ENCODE data around the gene DPT.

- TF ChIP-seq, protein P1, sequence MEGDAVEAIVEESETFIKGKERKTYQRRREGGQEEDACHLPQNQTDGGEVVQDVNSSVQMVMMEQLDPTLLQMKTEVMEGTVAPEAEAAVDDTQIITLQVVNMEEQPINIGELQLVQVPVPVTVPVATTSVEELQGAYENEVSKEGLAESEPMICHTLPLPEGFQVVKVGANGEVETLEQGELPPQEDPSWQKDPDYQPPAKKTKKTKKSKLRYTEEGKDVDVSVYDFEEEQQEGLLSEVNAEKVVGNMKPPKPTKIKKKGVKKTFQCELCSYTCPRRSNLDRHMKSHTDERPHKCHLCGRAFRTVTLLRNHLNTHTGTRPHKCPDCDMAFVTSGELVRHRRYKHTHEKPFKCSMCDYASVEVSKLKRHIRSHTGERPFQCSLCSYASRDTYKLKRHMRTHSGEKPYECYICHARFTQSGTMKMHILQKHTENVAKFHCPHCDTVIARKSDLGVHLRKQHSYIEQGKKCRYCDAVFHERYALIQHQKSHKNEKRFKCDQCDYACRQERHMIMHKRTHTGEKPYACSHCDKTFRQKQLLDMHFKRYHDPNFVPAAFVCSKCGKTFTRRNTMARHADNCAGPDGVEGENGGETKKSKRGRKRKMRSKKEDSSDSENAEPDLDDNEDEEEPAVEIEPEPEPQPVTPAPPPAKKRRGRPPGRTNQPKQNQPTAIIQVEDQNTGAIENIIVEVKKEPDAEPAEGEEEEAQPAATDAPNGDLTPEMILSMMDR (IDR thresholded peaks at IDR 0.05): no peak
- TF ChIP-seq POLR2A (IDR thresholded peaks at IDR 0.05) (no peak), EP300 (IDR thresholded peaks at IDR 0.05) (no peak)
These were observed 13.4 kb upstream of the DPT start for GRCh38 chr1:168742386-168742785.
